GM12874 (cell line): ENCODE data around the gene RNF138.

Source experiments
- TF ChIP-seq, protein P1 (sequence below): IDR thresholded peaks from 2 replicates; pipeline ENCODE4 v1.5.1; 2011; ENCODE audit warnings: low read depth, mild to moderate bottlenecking, control low read depth, low read length, moderate library complexity; ENCODE audit not compliant: insufficient read depth

RNF138 gene, protein sequence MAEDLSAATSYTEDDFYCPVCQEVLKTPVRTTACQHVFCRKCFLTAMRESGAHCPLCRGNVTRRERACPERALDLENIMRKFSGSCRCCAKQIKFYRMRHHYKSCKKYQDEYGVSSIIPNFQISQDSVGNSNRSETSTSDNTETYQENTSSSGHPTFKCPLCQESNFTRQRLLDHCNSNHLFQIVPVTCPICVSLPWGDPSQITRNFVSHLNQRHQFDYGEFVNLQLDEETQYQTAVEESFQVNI

DNA sequence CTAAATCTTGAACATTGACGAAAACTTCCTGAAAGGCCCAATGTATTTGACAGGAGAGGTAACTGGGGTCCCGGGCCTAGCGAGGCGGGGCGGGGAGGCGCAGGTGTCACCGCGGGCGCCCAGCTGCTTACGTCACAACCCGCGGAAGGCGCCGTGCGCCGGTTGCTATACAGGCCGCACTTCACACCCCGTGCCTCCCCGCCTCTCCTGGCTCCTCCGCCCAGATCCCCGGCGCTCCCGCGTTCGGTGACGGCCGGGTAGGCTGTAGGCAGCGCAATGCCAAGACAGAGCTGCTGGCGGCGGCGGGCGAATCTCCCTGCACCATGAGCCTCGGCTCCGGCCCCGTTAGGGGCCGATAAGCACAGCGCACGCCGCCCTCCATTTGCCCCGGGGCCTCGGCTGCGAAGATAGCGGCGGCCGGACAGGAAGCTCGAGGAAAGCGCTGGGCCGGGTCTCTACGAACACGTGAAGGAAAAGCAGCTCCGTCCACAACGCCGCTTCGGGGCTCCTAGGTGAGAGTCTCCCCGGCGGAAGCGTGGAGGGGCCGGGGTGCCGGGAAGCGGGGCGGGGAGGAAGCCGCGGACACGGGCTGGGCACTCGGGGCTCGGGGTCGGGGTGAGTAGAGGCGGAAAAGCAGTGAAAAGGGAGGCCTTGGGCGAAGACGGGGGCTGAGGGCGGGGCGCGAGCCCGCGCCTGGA, at the start of gene RNF138:
Gene RNF138, plus strand, starts transcription at position 151 of the 698 bp plus-strand sequence. CDS start 903 bp downstream, outside the sequence.
- TF ChIP-seq, protein P1, sequence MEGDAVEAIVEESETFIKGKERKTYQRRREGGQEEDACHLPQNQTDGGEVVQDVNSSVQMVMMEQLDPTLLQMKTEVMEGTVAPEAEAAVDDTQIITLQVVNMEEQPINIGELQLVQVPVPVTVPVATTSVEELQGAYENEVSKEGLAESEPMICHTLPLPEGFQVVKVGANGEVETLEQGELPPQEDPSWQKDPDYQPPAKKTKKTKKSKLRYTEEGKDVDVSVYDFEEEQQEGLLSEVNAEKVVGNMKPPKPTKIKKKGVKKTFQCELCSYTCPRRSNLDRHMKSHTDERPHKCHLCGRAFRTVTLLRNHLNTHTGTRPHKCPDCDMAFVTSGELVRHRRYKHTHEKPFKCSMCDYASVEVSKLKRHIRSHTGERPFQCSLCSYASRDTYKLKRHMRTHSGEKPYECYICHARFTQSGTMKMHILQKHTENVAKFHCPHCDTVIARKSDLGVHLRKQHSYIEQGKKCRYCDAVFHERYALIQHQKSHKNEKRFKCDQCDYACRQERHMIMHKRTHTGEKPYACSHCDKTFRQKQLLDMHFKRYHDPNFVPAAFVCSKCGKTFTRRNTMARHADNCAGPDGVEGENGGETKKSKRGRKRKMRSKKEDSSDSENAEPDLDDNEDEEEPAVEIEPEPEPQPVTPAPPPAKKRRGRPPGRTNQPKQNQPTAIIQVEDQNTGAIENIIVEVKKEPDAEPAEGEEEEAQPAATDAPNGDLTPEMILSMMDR, result no peak

DNA sequence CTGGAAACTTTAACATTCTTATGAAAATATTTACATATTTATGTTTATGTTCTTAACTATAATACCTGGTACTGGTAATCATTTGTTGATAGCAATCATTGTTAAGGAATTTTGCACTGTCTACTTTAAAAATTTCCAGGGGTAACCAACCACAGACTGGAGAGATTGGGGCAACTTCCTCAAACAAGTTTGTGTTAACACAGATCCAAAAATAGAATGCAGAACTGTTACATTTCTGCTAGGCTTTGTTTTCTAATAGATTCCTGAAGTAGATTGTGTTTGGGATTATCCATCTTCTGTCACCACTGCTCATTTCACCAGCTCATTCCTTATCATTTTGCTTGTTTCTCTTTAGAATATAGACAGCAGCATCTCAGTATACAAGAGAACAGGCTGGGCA, 49.3 kb upstream of the RNF138 start:
- TF ChIP-seq, protein P1, result no peak

DNA sequence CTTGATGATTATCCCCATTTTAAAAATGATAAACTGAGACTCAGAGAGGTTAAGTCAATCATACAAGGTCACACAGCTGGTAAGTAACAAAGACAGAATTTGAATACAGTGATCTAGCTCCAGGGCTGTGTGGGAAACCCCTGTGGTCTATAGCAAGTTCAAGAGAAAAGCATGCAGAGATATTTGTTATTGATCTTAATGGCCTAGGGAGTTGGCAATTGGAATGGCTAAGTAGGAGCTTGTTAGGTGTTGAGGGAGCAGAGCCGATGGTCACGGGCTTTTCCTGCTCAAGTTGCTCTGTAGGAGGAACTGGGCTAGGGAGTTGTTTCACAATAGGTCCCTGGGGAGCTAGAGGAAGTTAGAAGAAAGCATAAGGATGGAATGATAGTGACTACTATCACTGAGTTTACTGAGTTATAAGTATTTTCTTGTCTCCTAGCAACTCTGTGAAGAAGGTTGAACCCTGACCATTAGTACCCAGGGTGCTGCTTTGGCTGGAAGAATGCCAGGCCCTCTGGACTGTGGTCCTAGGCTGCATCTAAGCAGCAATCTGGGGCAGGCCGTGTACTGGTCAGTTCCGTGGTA, 43.1 kb upstream of the RNF138 start:
- TF ChIP-seq, protein P1, result no peak

DNA sequence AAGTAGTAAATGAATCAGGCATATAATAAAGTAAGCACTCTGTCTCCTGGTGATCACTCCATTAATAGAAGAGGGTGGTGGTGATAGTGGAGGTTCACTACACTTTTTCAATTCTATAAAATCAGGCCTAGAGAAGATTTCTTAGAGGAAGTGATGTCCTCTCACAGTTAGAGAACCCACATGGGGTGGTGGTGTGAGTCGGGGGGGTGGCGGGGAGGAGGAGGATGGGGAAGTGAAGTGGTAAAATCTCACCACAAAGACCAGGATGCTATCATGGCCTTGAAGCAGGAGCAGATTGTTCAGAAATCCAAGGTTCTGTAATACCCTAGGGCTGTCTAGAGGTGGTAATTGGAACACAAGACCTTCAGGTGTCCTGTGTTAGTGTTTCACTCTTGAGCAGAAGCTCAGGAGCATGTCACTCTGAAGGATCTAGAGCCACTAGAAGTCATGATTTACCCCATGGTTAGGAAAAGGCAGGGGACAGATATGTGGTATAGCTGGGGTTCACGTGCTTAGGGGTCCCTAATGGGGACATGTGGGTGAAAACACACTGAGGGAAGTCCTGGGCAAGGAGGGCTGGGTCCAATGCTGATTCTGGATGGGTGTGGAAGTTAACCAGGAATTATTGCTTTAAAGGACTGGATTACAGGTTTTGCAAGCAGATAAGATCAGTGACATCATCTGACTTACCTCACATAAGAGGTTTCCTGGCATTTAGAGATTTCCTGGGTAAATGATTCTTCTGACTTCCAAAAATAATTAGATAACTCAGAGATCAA, 42.1 kb upstream of the RNF138 start:
- TF ChIP-seq, protein P1, result no peak

DNA sequence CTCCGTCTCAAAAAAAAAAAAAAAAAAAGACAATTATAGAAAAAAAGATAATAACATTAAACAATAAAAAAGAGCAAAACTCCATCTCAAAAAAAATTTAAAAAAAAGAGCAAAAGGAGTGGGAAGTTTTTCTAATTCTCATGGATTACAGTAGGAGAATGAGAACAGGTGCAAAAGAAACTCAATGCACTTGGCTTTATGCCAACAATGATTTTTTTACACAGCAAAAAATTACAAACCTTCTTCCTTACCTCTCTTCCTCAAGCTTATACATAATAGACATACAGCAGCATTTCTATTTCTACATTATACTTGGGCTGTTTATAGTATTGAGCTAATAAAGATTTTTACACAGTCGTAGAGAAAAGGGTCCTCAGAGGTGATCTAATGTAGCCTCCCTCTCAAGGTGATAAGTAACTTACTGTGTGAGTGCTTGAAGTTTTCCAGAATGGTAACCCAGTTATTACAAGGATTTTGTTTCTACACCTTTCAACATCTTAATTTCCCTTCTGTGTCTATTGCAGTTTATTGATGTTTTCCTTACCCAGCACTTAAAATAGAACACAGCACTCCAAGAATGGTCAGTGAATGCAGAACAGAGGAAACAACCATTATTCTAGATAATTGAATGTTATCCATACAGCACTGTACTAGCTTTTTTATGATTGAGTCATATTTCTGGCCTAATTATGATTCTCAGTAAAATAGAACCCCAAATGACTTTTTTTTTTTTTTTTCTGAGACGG, 34.9 kb upstream of the RNF138 start:
- TF ChIP-seq, protein P1, result no peak

DNA sequence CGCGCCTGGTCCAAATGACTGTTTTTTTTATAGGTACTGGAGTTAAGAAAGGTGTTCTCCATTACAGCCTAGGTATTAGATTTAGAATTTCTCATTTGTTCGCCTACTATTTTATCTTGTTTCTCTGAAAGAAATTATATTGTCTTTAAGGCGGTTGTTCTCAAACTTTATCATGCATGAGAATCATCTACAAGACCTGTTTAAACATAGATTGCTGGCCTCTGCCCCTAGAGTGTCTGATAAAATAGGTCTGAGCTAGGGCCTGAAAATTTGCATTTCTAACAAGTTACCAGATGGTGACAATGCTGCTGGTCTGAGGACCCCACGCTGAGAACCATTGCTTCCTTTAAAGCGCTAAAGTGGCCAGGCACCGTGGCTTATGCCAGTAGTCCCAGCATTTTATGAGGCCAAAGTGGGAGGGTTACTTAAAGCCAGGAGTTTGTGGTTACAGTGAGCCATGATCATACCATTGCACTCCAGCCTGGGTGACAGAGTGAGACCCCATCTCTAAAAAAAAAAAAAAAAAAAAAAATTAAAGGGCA, 34.0 kb upstream of the RNF138 start:
- TF ChIP-seq, protein P1, result no peak
